K562 (cell line): ENCODE measurements around the gene U2SURP. TPM values are rescaled to one million over a fixed set of nuclear protein-coding genes. Genes with fewer than 3 reads are reported as not detected.

Experiments
- CCAR2 ChIP-seq: fragments of 200-400 bp; formaldehyde crosslinking; IDR thresholded peaks from 2 replicates; pipeline ENCODE4 v1.6.1; 2017; ENCODE audit warnings: mild to moderate bottlenecking, low read depth, low read length
- CTCF ChIP-seq, 3 experiments: IDR thresholded peaks in 2 of 3; conservative IDR thresholded peaks in 1 of 3; 2 replicates each; pipeline ENCODE4 v1.5.1; 2011 to 2012; ENCODE audit warnings: low read length in 3 of 3, mild to moderate bottlenecking in 3 of 3, control low read depth in 2 of 3, improper control_type of control experiment in 1 of 3, inconsistent platforms in 1 of 3, low read depth in 1 of 3, mixed read lengths in 1 of 3, moderate library complexity in 1 of 3; ENCODE audit not compliant: insufficient read depth in 2 of 3
- CUX1 ChIP-seq: fragments of 200-800 bp; sonication (Bioruptor generic); IDR thresholded peaks from 2 replicates; pipeline ENCODE4 v1.6.1; 2016; ENCODE audit warnings: missing genetic modification characterization, missing compliant biosample characterization
- DEAF1 ChIP-seq: fragments of 450-650 bp; formaldehyde crosslinking; IDR thresholded peaks from 2 replicates; pipeline ENCODE4 v1.4.0; 2020; ENCODE audit warnings: mild to moderate bottlenecking, moderate library complexity
- GTF2E2 ChIP-seq: fragments of 200-800 bp; sonication (Bioruptor generic); IDR thresholded peaks from 2 replicates; pipeline ENCODE4 v1.6.1; 2016; ENCODE audit warnings: missing genetic modification characterization, missing compliant biosample characterization
- HMGN3 ChIP-seq: IDR thresholded peaks from 2 replicates; pipeline ENCODE4 v1.6.1; 2011; ENCODE audit warnings: borderline replicate concordance, low read depth, mild to moderate bottlenecking, mixed read lengths, low read length; ENCODE audit not compliant: insufficient read length; ENCODE audit errors: extremely low read depth
- HNRNPK ChIP-seq: fragments of 200-400 bp; formaldehyde crosslinking; IDR thresholded peaks from one replicate; pipeline ENCODE4 v1.6.1; 2018; ENCODE audit warnings: mild to moderate bottlenecking, low read depth, low read length; ENCODE audit not compliant: poor library complexity, severe bottlenecking
- MTA1 ChIP-seq: fragments of 450-650 bp; IDR thresholded peaks from 2 replicates; pipeline ENCODE4 v1.6.1; 2017; ENCODE audit warnings: borderline replicate concordance
- NCOA1 ChIP-seq: fragments of 450-650 bp; IDR thresholded peaks from 2 replicates; pipeline ENCODE4 v1.6.1; 2016; ENCODE audit warnings: low read depth
- SRSF3 ChIP-seq: fragments of 200-400 bp; formaldehyde crosslinking; IDR thresholded peaks from 2 replicates; pipeline ENCODE4 v1.6.1; 2016; ENCODE audit warnings: mild to moderate bottlenecking, low read length, moderate library complexity; ENCODE audit not compliant: insufficient read depth
- THRB ChIP-seq: fragments of 450-650 bp; formaldehyde crosslinking; conservative IDR thresholded peaks from 2 replicates; pipeline ENCODE4 v1.4.0; 2022; ENCODE audit warnings: mild to moderate bottlenecking, missing genetic modification characterization
- ZFP91 ChIP-seq: sonication (generic); formaldehyde crosslinking; IDR thresholded peaks from 2 replicates; pipeline ENCODE4 v1.8.0; 2022; ENCODE audit warnings: mild to moderate bottlenecking, missing genetic modification reagents
- ZNF140 ChIP-seq: fragments of 250-450 bp; sonication (Bioruptor Pico); IDR thresholded peaks from 2 replicates; pipeline ENCODE4 v1.8.0; 2021; ENCODE audit warnings: moderate library complexity, mild to moderate bottlenecking, inconsistent platforms
- ZNF175 ChIP-seq: fragments of 200-800 bp; sonication (Bioruptor generic); IDR thresholded peaks from 2 replicates; pipeline ENCODE4 v1.6.1; 2016; ENCODE audit warnings: low read depth, mild to moderate bottlenecking, missing genetic modification characterization, missing compliant biosample characterization
- polyA plus RNA-seq, 8 experiments: library from polyadenylated mRNA; depleted of rRNA in 4 of 8; stranded (reverse) in 5 of 8; unstranded in 3 of 8; fragments of >200 nt; fragmentation: Nextera tagmentation in 2 of 8; fragmentation: Illumina TruSeq in 1 of 8; extraction: Ambion mirVana in 2 of 8; extraction: Trizol in 1 of 8; gene quantifications; 2 replicates each; pipeline versions ENCODE4 v1.2.1 to v1.2.3, GENCODE V29; 2011 to 2014; ENCODE audit warnings: inconsistent platforms in 1 of 8, missing spikeins in 1 of 8
- total RNA-seq, 7 experiments: library from RNA; depleted of rRNA in 6 of 7; stranded (reverse); fragments of >200 nt in 6 of 7; fragmentation: Illumina TruSeq in 2 of 7; extraction: Trizol in 2 of 7; gene quantifications; 2 replicates each; pipeline versions ENCODE4 v1.2.1 to v1.2.3, GENCODE V29; 2011 to 2021; ENCODE audit warnings: low replicate concordance in 1 of 7

The U2SURP gene
- total and polyA plus RNA-seq, 9 of the 15 experiments (the other 6 are each of a cell fraction or from before 2014, with no cell fraction given), result 128 to 322 (median 191) TPM

GRCh38 chr3:142976621-142977398 lies 24.6 kb upstream of the U2SURP start (continued):
- TF ChIP-seq CUX1 (CRISPR knock-in tag), result no peak
- TF ChIP-seq DEAF1 (CRISPR knock-in tag), result no peak
- no peak; the same call in 1 of the 2 replicates for TF ChIP-seq GTF2E2 (tag)
- peak; percentile 85; the same call in 1 of the 2 replicates for TF ChIP-seq MTA1
- no peak for TF ChIP-seq HMGN3
- peak; percentile 78; the same call in 1 of the 2 replicates for TF ChIP-seq NCOA1
- TF ChIP-seq THRB (CRISPR knock-in tag), result no peak
- TF ChIP-seq ZNF175 (CRISPR knock-in tag), result peak; percentile 80; the same call in 1 of the 2 replicates
- TF ChIP-seq CCAR2, result no peak
- TF ChIP-seq CTCF (IDR thresholded peaks at IDR 0.05 in 2 of 3, conservative IDR thresholded peaks at IDR 0.05 in 1 of 3; ENCODE audit: insufficient read depth in 2 of 3, low read depth in 1 of 3, low read length in 3 of 3), result no peak
- TF ChIP-seq SRSF3, result no peak
- TF ChIP-seq ZFP91 (CRISPR knock-in tag), result no peak
- no peak for TF ChIP-seq ZNF140
- no peak for TF ChIP-seq HNRNPK
